Neural cell (in vitro differentiated cells): ENCODE measurements around the gene SMARCAD1. TPM values are rescaled to one million over a fixed set of nuclear protein-coding genes. Genes with fewer than 3 reads are reported as not detected.

Source experiments
- H2AFZ ChIP-seq: fragments of 200-600, 300-800 bp; sonication (generic), shearing (Covaris generic); 2 replicates; pipeline ENCODE4 v1.6.0; 2014; ENCODE audit warnings: low read depth, mild to moderate bottlenecking, antibody characterized with exemption, low read length, moderate library complexity
- H3F3A ChIP-seq: fragments of 200-600 bp; shearing (Covaris generic); 2 replicates; pipeline ENCODE4 v1.6.1; 2016; ENCODE audit warnings: mild to moderate bottlenecking, moderate library complexity, mixed read lengths, antibody characterized with exemption, low read length; ENCODE audit not compliant: insufficient read depth, poor library complexity, severe bottlenecking
- H3K27ac ChIP-seq: fragments of 200-600, 300-800 bp; sonication (generic), shearing (Covaris generic); 2 replicates; pipeline ENCODE4 v1.5.1; 2014; ENCODE audit warnings: mild to moderate bottlenecking, low read length, moderate library complexity
- H3K27me3 ChIP-seq: fragments of 300-800, 200-600 bp; sonication (generic), shearing (Covaris generic); 2 replicates; pipeline ENCODE4 v1.6.0; 2014; ENCODE audit warnings: mild to moderate bottlenecking, low read depth, low read length, moderate library complexity; ENCODE audit not compliant: insufficient read depth
- H3K36me3 ChIP-seq: fragments of 300-800, 200-600 bp; sonication (generic), shearing (Covaris generic); 2 replicates; pipeline ENCODE4 v1.5.1; 2014; ENCODE audit warnings: mild to moderate bottlenecking, antibody characterized with exemption, low read length, moderate library complexity; ENCODE audit not compliant: insufficient read depth
- H3K4me2 ChIP-seq: fragments of 300-800, 200-600 bp; sonication (generic), shearing (Covaris generic); 2 replicates; pipeline ENCODE4 v1.6.0; 2014; ENCODE audit warnings: mild to moderate bottlenecking, low read length
- H3K4me3 ChIP-seq: fragments of 300-800, 200-600 bp; sonication (generic), shearing (Covaris generic); 2 replicates; pipeline ENCODE4 v1.5.1; 2014; ENCODE audit warnings: mild to moderate bottlenecking, low read length, moderate library complexity
- H3K79me2 ChIP-seq: fragments of 200-600 bp; shearing (Covaris generic); replicated peaks from 2 replicates; pipeline ENCODE4 v1.6.0; 2014; ENCODE audit warnings: mild to moderate bottlenecking, low read length, moderate library complexity; ENCODE audit not compliant: insufficient read depth
- H3K9ac ChIP-seq: fragments of 300-800, 200-600 bp; sonication (generic), shearing (Covaris generic); 2 replicates; pipeline ENCODE4 v1.6.1; 2016; ENCODE audit warnings: mild to moderate bottlenecking, low read length, mixed read lengths
- H3K9me2 ChIP-seq: fragments of 200-600 bp; shearing (Covaris generic); 2 replicates; pipeline ENCODE4 v1.6.1; 2016; ENCODE audit warnings: mild to moderate bottlenecking, low read length, mixed read lengths; ENCODE audit not compliant: insufficient read depth
- H3K9me3 ChIP-seq: fragments of 200-600, 300-800 bp; sonication (generic), shearing (Covaris generic); 2 replicates; pipeline ENCODE4 v1.6.1; 2016; ENCODE audit warnings: mild to moderate bottlenecking, mixed run types, low read length, moderate library complexity, mixed read lengths
- H4K20me1 ChIP-seq: fragments of 200-600 bp; shearing (Covaris generic); 2 replicates; pipeline ENCODE4 v1.6.1; 2016; ENCODE audit warnings: mild to moderate bottlenecking, mixed run types; ENCODE audit not compliant: insufficient read depth
- EP300 ChIP-seq: fragments of 450-650 bp; conservative IDR thresholded peaks from 2 replicates; pipeline ENCODE4 v1.6.1; 2014; ENCODE audit warnings: antibody characterized with exemption, mild to moderate bottlenecking, moderate library complexity; ENCODE audit not compliant: poor library complexity, severe bottlenecking
- EZH2 ChIP-seq: fragments of 200-600, 300-800 bp; shearing (Covaris generic), sonication (generic); IDR thresholded peaks from 2 replicates; pipeline ENCODE4 v1.6.1; 2014; ENCODE audit warnings: antibody characterized with exemption, low read length, borderline replicate concordance, mild to moderate bottlenecking; ENCODE audit not compliant: insufficient read depth, poor library complexity, severe bottlenecking
- MXI1 ChIP-seq: fragments of 450-650 bp; conservative IDR thresholded peaks from 2 replicates; pipeline ENCODE4 v1.6.1; 2014; ENCODE audit warnings: antibody characterized with exemption, mild to moderate bottlenecking; ENCODE audit not compliant: poor library complexity, severe bottlenecking
- POLR2AphosphoS5 ChIP-seq: IDR thresholded peaks from 2 replicates; pipeline ENCODE4 v1.6.1; 2012
- RAD21 ChIP-seq: fragments of 450-650 bp; conservative IDR thresholded peaks from 2 replicates; pipeline ENCODE4 v1.6.1; 2014; ENCODE audit warnings: antibody characterized with exemption, mild to moderate bottlenecking, moderate library complexity
- SMC3 ChIP-seq: fragments of 450-650 bp; conservative IDR thresholded peaks from 2 replicates; pipeline ENCODE4 v1.6.1; 2014; ENCODE audit warnings: antibody characterized with exemption, mild to moderate bottlenecking, moderate library complexity; ENCODE audit not compliant: poor library complexity
- TAF1 ChIP-seq: IDR thresholded peaks from 2 replicates; pipeline ENCODE4 v1.6.1; 2012; ENCODE audit warnings: low read depth
- polyA plus RNA-seq: library from polyadenylated mRNA; depleted of rRNA; stranded (reverse); fragments of >200 nt; gene quantifications from 2 replicates; pipeline ENCODE4 v1.2.3, GENCODE V29; 2014
- TF ChIP-seq, protein P1 (sequence below): fragments of 450-650 bp; IDR thresholded peaks from 2 replicates; pipeline ENCODE4 v1.5.1; 2014; ENCODE audit warnings: antibody characterized with exemption, mild to moderate bottlenecking, moderate library complexity; ENCODE audit not compliant: poor library complexity, severe bottlenecking
- TF ChIP-seq, protein P2 (sequence below): IDR thresholded peaks from 2 replicates; pipeline ENCODE4 v1.6.1; 2012; ENCODE audit warnings: borderline replicate concordance

Gene SMARCAD1
- polyA plus RNA-seq, 1 donor from 2014 or later = 129 TPM

DNA sequence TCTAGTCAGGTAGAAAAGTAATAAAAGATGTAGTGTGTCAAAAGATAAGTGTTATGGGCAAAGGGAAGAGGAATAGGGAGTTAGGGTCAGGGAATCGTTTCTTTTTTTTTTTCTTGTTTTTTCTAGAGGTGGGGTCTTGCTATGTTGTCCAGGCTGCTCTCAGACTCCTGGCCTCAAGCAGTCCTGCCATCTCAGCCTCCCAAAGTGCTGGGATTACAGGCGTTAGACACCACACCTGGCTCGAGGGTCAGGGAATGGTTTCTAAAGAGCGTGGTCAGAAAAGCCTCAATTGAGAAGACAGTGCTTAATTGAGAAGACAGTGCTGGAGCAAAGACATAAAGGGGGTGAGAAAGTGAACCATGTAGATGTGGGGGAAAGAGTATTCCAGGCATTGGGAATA, 19.1 kb downstream of the SMARCAD1 start:
- Histone ChIP-seq H3K36me3 (peaks cover 4% of the 10 kb centered on the region), H3K9me2 (peaks cover 4% of the 10 kb centered on the region), H2AFZ (no peak overlapping the region), H3K9me3 (no peaks in the 10 kb centered on the region), H3K4me2 (no peak overlapping the region), H3K9ac (no peak overlapping the region), H3K27me3 (no peaks in the 10 kb centered on the region), H3K4me3 (no peak overlapping the region), H4K20me1 (no peaks in the 10 kb centered on the region), H3K79me2 (peaks cover 48% of the 10 kb centered on the region), H3F3A (no peaks in the 10 kb centered on the region), H3K27ac (no peak overlapping the region)
- TF ChIP-seq RAD21 (no peak), POLR2AphosphoS5 (no peak), MXI1 (no peak), TAF1 (no peak), EP300 (no peak), SMC3 (no peak)
- TF ChIP-seq, protein P1, sequence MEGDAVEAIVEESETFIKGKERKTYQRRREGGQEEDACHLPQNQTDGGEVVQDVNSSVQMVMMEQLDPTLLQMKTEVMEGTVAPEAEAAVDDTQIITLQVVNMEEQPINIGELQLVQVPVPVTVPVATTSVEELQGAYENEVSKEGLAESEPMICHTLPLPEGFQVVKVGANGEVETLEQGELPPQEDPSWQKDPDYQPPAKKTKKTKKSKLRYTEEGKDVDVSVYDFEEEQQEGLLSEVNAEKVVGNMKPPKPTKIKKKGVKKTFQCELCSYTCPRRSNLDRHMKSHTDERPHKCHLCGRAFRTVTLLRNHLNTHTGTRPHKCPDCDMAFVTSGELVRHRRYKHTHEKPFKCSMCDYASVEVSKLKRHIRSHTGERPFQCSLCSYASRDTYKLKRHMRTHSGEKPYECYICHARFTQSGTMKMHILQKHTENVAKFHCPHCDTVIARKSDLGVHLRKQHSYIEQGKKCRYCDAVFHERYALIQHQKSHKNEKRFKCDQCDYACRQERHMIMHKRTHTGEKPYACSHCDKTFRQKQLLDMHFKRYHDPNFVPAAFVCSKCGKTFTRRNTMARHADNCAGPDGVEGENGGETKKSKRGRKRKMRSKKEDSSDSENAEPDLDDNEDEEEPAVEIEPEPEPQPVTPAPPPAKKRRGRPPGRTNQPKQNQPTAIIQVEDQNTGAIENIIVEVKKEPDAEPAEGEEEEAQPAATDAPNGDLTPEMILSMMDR = no peak

DNA sequence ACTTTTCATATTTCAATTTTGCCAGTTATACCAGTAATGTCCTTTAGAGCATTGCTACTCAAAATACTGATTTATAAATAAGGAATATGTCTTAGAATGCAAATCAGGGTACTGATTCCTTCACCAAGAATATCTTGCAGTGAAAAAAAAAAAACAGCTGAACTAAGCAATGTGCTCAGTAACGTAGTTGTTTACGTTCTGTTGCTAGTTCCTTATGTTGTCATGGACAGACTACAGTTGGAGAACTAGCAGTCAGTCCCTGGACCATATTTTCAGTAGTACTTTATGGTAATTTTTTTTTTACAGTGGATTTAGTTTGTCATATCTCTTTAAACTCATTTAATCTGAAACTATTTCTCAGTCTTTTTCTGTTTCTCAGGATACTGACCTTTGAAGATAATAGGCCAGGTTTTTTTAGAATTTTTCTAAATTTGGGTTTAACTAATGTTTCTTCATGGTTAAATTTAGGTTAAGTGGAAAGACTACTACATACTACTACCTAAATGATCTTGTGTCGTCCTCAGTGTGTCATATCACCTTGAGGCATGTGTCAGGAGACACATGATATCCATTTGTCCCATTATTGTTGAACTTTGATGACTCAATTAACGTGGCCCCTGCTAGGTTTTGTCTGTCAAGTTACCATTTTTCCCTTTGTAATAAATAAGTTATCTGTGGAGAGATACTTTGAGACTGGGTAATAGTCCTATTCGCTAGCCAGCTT, 21.0 kb downstream of the SMARCAD1 start:
- no peaks in the 10 kb centered on the region for H4K20me1 ChIP-seq
- peaks cover 4% of the 10 kb centered on the region for H3K36me3 ChIP-seq
- no peak overlapping the region for H3K27ac ChIP-seq
- H3K9me2 ChIP-seq = peaks cover 4% of the 10 kb centered on the region
- H3K79me2 ChIP-seq = peaks cover 41% of the 10 kb centered on the region
- H3F3A ChIP-seq = no peaks in the 10 kb centered on the region
- TF ChIP-seq EP300 = no peak
- no peak for TF ChIP-seq SMC3
- TF ChIP-seq TAF1 = no peak
- no peak for TF ChIP-seq POLR2AphosphoS5
- TF ChIP-seq MXI1 = no peak
- TF ChIP-seq, protein P1 = no peak
- no peak for TF ChIP-seq EZH2
- TF ChIP-seq, protein P2, sequence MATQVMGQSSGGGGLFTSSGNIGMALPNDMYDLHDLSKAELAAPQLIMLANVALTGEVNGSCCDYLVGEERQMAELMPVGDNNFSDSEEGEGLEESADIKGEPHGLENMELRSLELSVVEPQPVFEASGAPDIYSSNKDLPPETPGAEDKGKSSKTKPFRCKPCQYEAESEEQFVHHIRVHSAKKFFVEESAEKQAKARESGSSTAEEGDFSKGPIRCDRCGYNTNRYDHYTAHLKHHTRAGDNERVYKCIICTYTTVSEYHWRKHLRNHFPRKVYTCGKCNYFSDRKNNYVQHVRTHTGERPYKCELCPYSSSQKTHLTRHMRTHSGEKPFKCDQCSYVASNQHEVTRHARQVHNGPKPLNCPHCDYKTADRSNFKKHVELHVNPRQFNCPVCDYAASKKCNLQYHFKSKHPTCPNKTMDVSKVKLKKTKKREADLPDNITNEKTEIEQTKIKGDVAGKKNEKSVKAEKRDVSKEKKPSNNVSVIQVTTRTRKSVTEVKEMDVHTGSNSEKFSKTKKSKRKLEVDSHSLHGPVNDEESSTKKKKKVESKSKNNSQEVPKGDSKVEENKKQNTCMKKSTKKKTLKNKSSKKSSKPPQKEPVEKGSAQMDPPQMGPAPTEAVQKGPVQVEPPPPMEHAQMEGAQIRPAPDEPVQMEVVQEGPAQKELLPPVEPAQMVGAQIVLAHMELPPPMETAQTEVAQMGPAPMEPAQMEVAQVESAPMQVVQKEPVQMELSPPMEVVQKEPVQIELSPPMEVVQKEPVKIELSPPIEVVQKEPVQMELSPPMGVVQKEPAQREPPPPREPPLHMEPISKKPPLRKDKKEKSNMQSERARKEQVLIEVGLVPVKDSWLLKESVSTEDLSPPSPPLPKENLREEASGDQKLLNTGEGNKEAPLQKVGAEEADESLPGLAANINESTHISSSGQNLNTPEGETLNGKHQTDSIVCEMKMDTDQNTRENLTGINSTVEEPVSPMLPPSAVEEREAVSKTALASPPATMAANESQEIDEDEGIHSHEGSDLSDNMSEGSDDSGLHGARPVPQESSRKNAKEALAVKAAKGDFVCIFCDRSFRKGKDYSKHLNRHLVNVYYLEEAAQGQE = no peak
- no peak for TF ChIP-seq RAD21
- no peak overlapping the region for H3K4me2 ChIP-seq
- H3K9ac ChIP-seq = no peak overlapping the region
- no peak overlapping the region for H2AFZ ChIP-seq
- H3K4me3 ChIP-seq = no peak overlapping the region
- H3K27me3 ChIP-seq = no peaks in the 10 kb centered on the region
- H3K9me3 ChIP-seq = no peaks in the 10 kb centered on the region
